DND-41 (cell line): ENCODE data around the gene SCUBE1.

ENCODE experiments used
- EZH2 ChIP-seq: IDR thresholded peaks from 3 replicates; pipeline ENCODE4 v1.6.1; 2012; ENCODE audit warnings: borderline replicate concordance, low read depth, mild to moderate bottlenecking, moderate library complexity, low read length, inconsistent platforms; ENCODE audit not compliant: severe bottlenecking
- TF ChIP-seq, protein P1 (sequence below): IDR thresholded peaks from 2 replicates; pipeline ENCODE4 v1.5.1; 2012; ENCODE audit warnings: borderline replicate concordance, low read length, moderate library complexity, mild to moderate bottlenecking; ENCODE audit not compliant: poor library complexity, severe bottlenecking; ENCODE audit errors: extremely low read depth

DNA sequence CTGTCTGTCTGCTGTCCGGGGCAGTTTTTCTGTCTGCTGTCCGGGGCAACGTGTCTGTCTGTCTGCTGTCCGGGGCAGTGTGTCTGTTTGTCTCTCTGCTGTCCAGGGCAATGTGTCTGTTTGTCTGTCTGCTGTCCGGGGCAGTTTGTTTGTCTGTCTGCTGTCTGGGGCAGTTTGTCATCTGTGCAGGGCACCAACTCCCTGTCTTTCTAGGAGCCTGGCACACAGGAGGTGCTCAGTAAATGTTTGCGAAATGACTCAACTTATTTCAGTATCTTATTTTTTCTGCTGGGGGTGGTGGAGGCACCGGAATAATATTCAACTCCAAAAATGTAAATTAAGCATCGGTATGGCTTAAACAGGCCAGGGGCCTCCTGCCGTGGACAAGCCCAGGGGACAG is 144.2 kb downstream of the SCUBE1 start:
- TF ChIP-seq EZH2: no peak
- TF ChIP-seq, protein P1, sequence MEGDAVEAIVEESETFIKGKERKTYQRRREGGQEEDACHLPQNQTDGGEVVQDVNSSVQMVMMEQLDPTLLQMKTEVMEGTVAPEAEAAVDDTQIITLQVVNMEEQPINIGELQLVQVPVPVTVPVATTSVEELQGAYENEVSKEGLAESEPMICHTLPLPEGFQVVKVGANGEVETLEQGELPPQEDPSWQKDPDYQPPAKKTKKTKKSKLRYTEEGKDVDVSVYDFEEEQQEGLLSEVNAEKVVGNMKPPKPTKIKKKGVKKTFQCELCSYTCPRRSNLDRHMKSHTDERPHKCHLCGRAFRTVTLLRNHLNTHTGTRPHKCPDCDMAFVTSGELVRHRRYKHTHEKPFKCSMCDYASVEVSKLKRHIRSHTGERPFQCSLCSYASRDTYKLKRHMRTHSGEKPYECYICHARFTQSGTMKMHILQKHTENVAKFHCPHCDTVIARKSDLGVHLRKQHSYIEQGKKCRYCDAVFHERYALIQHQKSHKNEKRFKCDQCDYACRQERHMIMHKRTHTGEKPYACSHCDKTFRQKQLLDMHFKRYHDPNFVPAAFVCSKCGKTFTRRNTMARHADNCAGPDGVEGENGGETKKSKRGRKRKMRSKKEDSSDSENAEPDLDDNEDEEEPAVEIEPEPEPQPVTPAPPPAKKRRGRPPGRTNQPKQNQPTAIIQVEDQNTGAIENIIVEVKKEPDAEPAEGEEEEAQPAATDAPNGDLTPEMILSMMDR: no peak
